ENCODE measurements around the gene TTLL11. TPM values are rescaled to one million over a fixed set of nuclear protein-coding genes. Genes with fewer than 3 reads are reported as not detected.

TTLL11 gene
- total RNA-seq, 2 experiments from 2014 or later: 3.3 to 6.9 TPM

GRCh38 chr9:121819428-121820231, 273.5 kb downstream of the TTLL11 start:
- no peaks in the 10 kb centered on the region for H3K79me2 ChIP-seq (ENCODE audit: insufficient read depth, low read depth, low read length)
- DNase-seq (ENCODE audit: low spot score): peak; percentile 24
- TF ChIP-seq CTCF (conservative IDR thresholded peaks at IDR 0.05; ENCODE audit: low read length) (no peak), EZH2phosphoT487 (IDR thresholded peaks at IDR 0.05; ENCODE audit: borderline replicate concordance, low read depth, low read length) (no peak)
- no peaks in the 10 kb centered on the region for H3K9me3 ChIP-seq (ENCODE audit: low read length)
- H3K4me2 ChIP-seq (ENCODE audit: low read length): peak overlapping the region; percentile 17; the same call in 1 of the 2 replicates
- H3K9me2 ChIP-seq (ENCODE audit: insufficient read depth, low read length): no peaks in the 10 kb centered on the region
- intact Hi-C loops (cut with micrococcal nuclease; ENCODE audit: unreplicated experiment): no loop called here
- CTCF ChIA-PET (ENCODE audit: unreplicated experiment): no interaction called here
- BruUV-seq (replicated peaks): no TSS peak
- peak overlapping the region; percentile 24; the same call in 1 of the 2 replicates for H2AFZ ChIP-seq (ENCODE audit: low read length)
- H3K4me1 ChIP-seq (ENCODE audit: insufficient read depth, low read length, poor library complexity, severe bottlenecking): peaks cover 33% of the 10 kb centered on the region
- no peaks in the 10 kb centered on the region for H4K20me1 ChIP-seq (ENCODE audit: insufficient read depth, low read length)
- no peaks in the 10 kb centered on the region for H3K36me3 ChIP-seq (ENCODE audit: insufficient read depth, low read length)
- H3K27ac ChIP-seq (ENCODE audit: low read depth, low read length, poor library complexity, severe bottlenecking): no peak overlapping the region
- H3K4me3 ChIP-seq (ENCODE audit: low read depth, low read length, poor library complexity, severe bottlenecking): no peak overlapping the region
- POLR2A ChIA-PET: interaction anchor here (2.3 kb wide), 1 partner anchor 14 kb away, joined by 6 read pairs; no protein-coding TSS in a partner anchor

GRCh38 chr9:121818841-121819427, 274.2 kb downstream of the TTLL11 start:
- H3K9me3 ChIP-seq (ENCODE audit: low read length): no peaks in the 10 kb centered on the region
- peaks cover 33% of the 10 kb centered on the region for H3K4me1 ChIP-seq (ENCODE audit: insufficient read depth, low read length, poor library complexity, severe bottlenecking)
- H3K36me3 ChIP-seq (ENCODE audit: insufficient read depth, low read length): no peaks in the 10 kb centered on the region
- BruUV-seq (replicated peaks): no TSS peak
- ChIA-PET CTCF (ENCODE audit: unreplicated experiment) (no interaction called here), POLR2A (interaction anchor here (2.3 kb wide), 1 partner anchor 15 kb away, joined by 6 read pairs; no protein-coding TSS in a partner anchor)
- no peaks in the 10 kb centered on the region for H3K79me2 ChIP-seq (ENCODE audit: insufficient read depth, low read depth, low read length)
- H3K4me2 ChIP-seq (ENCODE audit: low read length): no peak overlapping the region
- intact Hi-C loops (cut with micrococcal nuclease; ENCODE audit: unreplicated experiment): no loop called here
- no peak overlapping the region for H3K4me3 ChIP-seq (ENCODE audit: low read depth, low read length, poor library complexity, severe bottlenecking)
- no peaks in the 10 kb centered on the region for H3K9me2 ChIP-seq (ENCODE audit: insufficient read depth, low read length)
- H2AFZ ChIP-seq (ENCODE audit: low read length): no peak overlapping the region
- TF ChIP-seq CTCF (conservative IDR thresholded peaks at IDR 0.05; ENCODE audit: low read length) (no peak), EZH2phosphoT487 (IDR thresholded peaks at IDR 0.05; ENCODE audit: borderline replicate concordance, low read depth, low read length) (no peak)
- no peaks in the 10 kb centered on the region for H4K20me1 ChIP-seq (ENCODE audit: insufficient read depth, low read length)
- DNase-seq (ENCODE audit: low spot score): no peak
- no peak overlapping the region for H3K27ac ChIP-seq (ENCODE audit: low read depth, low read length, poor library complexity, severe bottlenecking)
